HEK293 (cell line): ENCODE results near the gene CEND1.

Source experiments
- CTCF ChIA-PET: fragments of 350-600 bp; formaldehyde crosslinking; extraction: SDS; loops from one replicate; lab custom pipeline; 2021; ENCODE audit warnings: antibody characterized with exemption; lab: Yijun Ruan, JAX
- POLR2A ChIA-PET: fragments of 300-600 bp; formaldehyde crosslinking; extraction: SDS; loops from one replicate; lab custom pipeline; 2020; ENCODE audit warnings: antibody characterized with exemption, inconsistent platforms; lab: Yijun Ruan, JAX
- H3K27ac ChIP-seq: fragments of 200-500 bp; sonication (Bioruptor generic); 2 replicates; pipeline ENCODE4 v1.5.1; 2014; ENCODE audit warnings: low read depth, low read length, control low read depth, inconsistent platforms; ENCODE audit errors: extremely low read depth
- H3K36me3 ChIP-seq, 2 experiments: fragments of 200-500 bp in 1 of 2; sonication (Bioruptor generic) in 1 of 2; 1 replicate in 1 of 2; 2 replicates in 1 of 2; pipeline ENCODE4 v1.5.1; 2014 to 2017; ENCODE audit warnings: inconsistent platforms in 2 of 2, low read length in 2 of 2; ENCODE audit not compliant: control insufficient read depth in 2 of 2, insufficient read depth in 1 of 2
- H3K4me1 ChIP-seq: fragments of 200-500 bp; sonication (Bioruptor generic); 2 replicates; pipeline ENCODE4 v1.5.1; 2014; ENCODE audit warnings: mild to moderate bottlenecking, low read length, inconsistent platforms; ENCODE audit not compliant: control insufficient read depth, insufficient read depth
- H3K4me3 ChIP-seq: 2 replicates; pipeline ENCODE4 v1.5.1; 2011; ENCODE audit warnings: low read depth, mild to moderate bottlenecking, control low read depth, low read length, moderate library complexity
- H3K9me3 ChIP-seq: fragments of 200-500 bp; sonication (Bioruptor generic); 2 replicates; pipeline ENCODE4 v1.5.1; 2014; ENCODE audit warnings: low read depth, low read length, inconsistent platforms; ENCODE audit not compliant: control insufficient read depth, insufficient read depth
- BCL11B ChIP-seq: fragments of 450-650 bp; formaldehyde crosslinking; IDR thresholded peaks from 2 replicates; pipeline ENCODE4 v1.5.1; 2016; ENCODE audit warnings: low read depth, missing biosample characterization, missing genetic modification characterization
- EGR2 ChIP-seq: fragments of 450-650 bp; formaldehyde crosslinking; IDR thresholded peaks from 2 replicates; pipeline ENCODE4 v1.5.1; 2016; ENCODE audit warnings: low read depth, missing biosample characterization, missing genetic modification characterization
- GLI4 ChIP-seq: fragments of 450-650 bp; formaldehyde crosslinking; IDR thresholded peaks from 2 replicates; pipeline ENCODE4 v1.5.1; 2016; ENCODE audit warnings: missing biosample characterization, missing genetic modification characterization
- PRDM10 ChIP-seq: fragments of 450-650 bp; formaldehyde crosslinking; IDR thresholded peaks from 2 replicates; pipeline ENCODE4 v1.5.1; 2016; ENCODE audit warnings: missing biosample characterization, missing genetic modification characterization
- SP2 ChIP-seq: fragments of 450-650 bp; formaldehyde crosslinking; IDR thresholded peaks from 2 replicates; pipeline ENCODE4 v1.5.1; 2016; ENCODE audit warnings: missing biosample characterization, missing genetic modification characterization
- ZBTB44 ChIP-seq: fragments of 450-650 bp; IDR thresholded peaks from 2 replicates; pipeline ENCODE4 v1.5.1; 2018; ENCODE audit warnings: missing biosample characterization, mild to moderate bottlenecking, missing genetic modification characterization
- ZBTB48 ChIP-seq: fragments of 450-650 bp; formaldehyde crosslinking; IDR thresholded peaks from 2 replicates; pipeline ENCODE4 v1.5.1; 2016; ENCODE audit warnings: missing biosample characterization, missing genetic modification characterization
- ZBTB6 ChIP-seq: fragments of 450-650 bp; formaldehyde crosslinking; IDR thresholded peaks from 2 replicates; pipeline ENCODE4 v1.5.1; 2017; ENCODE audit warnings: missing biosample characterization, missing genetic modification characterization
- ZFP41 ChIP-seq: fragments of 450-650 bp; formaldehyde crosslinking; IDR thresholded peaks from 2 replicates; pipeline ENCODE4 v1.5.1; 2016; ENCODE audit warnings: missing biosample characterization, missing genetic modification characterization, borderline replicate concordance
- ZNF10 ChIP-seq: fragments of 450-650 bp; formaldehyde crosslinking; IDR thresholded peaks from 2 replicates; pipeline ENCODE4 v1.5.1; 2017; ENCODE audit warnings: missing biosample characterization, missing genetic modification characterization
- ZNF121 ChIP-seq: fragments of 450-650 bp; formaldehyde crosslinking; IDR thresholded peaks from 2 replicates; pipeline ENCODE4 v1.5.1; 2016; ENCODE audit warnings: missing biosample characterization, missing genetic modification characterization
- ZNF132 ChIP-seq: fragments of 450-650 bp; formaldehyde crosslinking; IDR thresholded peaks from 2 replicates; pipeline ENCODE4 v1.5.1; 2017; ENCODE audit warnings: missing biosample characterization, missing genetic modification characterization, borderline replicate concordance
- ZNF174 ChIP-seq: fragments of 450-650 bp; formaldehyde crosslinking; IDR thresholded peaks from 2 replicates; pipeline ENCODE4 v1.5.0; 2017; ENCODE audit warnings: missing biosample characterization, mild to moderate bottlenecking, missing genetic modification characterization
- ZNF175 ChIP-seq: fragments of 450-650 bp; formaldehyde crosslinking; IDR thresholded peaks from 2 replicates; pipeline ENCODE4 v1.5.1; 2016; ENCODE audit warnings: missing biosample characterization, missing genetic modification characterization
- ZNF19 ChIP-seq: fragments of 450-650 bp; formaldehyde crosslinking; IDR thresholded peaks from 2 replicates; pipeline ENCODE4; 2016; ENCODE audit warnings: missing biosample characterization, missing genetic modification characterization, low read depth
- ZNF350 ChIP-seq: fragments of 450-650 bp; formaldehyde crosslinking; IDR thresholded peaks from 2 replicates; pipeline ENCODE4 v1.5.0; 2017; ENCODE audit warnings: missing biosample characterization, mild to moderate bottlenecking, missing genetic modification characterization
- ZNF518A ChIP-seq: fragments of 450-650 bp; formaldehyde crosslinking; conservative IDR thresholded peaks from 2 replicates; pipeline ENCODE4 v1.5.1; 2016; ENCODE audit warnings: low read depth, missing biosample characterization, missing genetic modification characterization
- ZNF791 ChIP-seq: fragments of 450-650 bp; formaldehyde crosslinking; IDR thresholded peaks from 2 replicates; pipeline ENCODE4 v1.5.1; 2016; ENCODE audit warnings: missing biosample characterization, missing genetic modification characterization

Gene CEND1

GRCh38 chr11:821512-822371, 31.9 kb upstream of the CEND1 start:
- Histone ChIP-seq H3K27ac (no peak overlapping the region), H3K9me3 (no peaks in the 10 kb centered on the region), H3K4me3 (no peak overlapping the region), H3K4me1 (0 out of 2 replicates have a peak, but pooled peaks cover 3% of the 10 kb centered on the region), H3K36me3 (peaks cover 0 to 44% of the 10 kb centered on the region in 2 experiments; a peak in 2 of 3 replicates)
- CTCF ChIA-PET, result interaction anchor here (1.2 kb wide), 1 partner anchor 23 kb away, joined by 3 read pairs; no protein-coding TSS in a partner anchor
- POLR2A ChIA-PET, result interaction anchor here (0.5 to 11.4 kb wide), 4 partner anchors 12 to 45 kb away, joined by 4 to 202 read pairs (median 5); partner anchors contain the start of genes CD151, CRACR2B, GATD1 and RPLP2
- TF ChIP-seq ZNF350 (tag by site-specific recombination), result no peak
- no peak for TF ChIP-seq ZBTB6 (tag by site-specific recombination)
- no peak for TF ChIP-seq ZNF791
- TF ChIP-seq SP2 (tag by site-specific recombination), result 0 out of 2 replicates have a peak, but pooled peaks have one; percentile 13
- TF ChIP-seq ZBTB44, result no peak
- TF ChIP-seq ZFP41 (tag by site-specific recombination), result no peak
- TF ChIP-seq ZNF19 (tag by site-specific recombination), result no peak
- 0 out of 2 replicates have a peak, but pooled peaks have one; percentile 32 for TF ChIP-seq PRDM10 (tag by site-specific recombination)
- TF ChIP-seq EGR2 (tag by site-specific recombination), result peak; percentile 26; the same call in 1 of the 2 replicates
- no peak for TF ChIP-seq ZNF121 (tag by site-specific recombination)
- no peak for TF ChIP-seq ZNF174 (tag by site-specific recombination)

GRCh38 chr11:820655-821511, 31.0 kb upstream of the CEND1 start:
- TF ChIP-seq ZBTB48 (tag by site-specific recombination) (no peak), ZNF132 (no peak), ZNF175 (no peak), ZNF10 (no peak), SP2 (tag by site-specific recombination) (0 out of 2 replicates have a peak, but pooled peaks have one; percentile 9), BCL11B (tag by site-specific recombination) (no peak), ZNF518A (no peak), GLI4 (tag by site-specific recombination) (no peak)
- TF ChIP-seq, all 188 proteins: peak for 1
- 0 out of 2 replicates have a peak, but pooled peaks cover 3% of the 10 kb centered on the region for H3K4me1 ChIP-seq
- H3K4me3 ChIP-seq, result peak overlapping the region; percentile 94
- POLR2A ChIA-PET, result interaction anchor here (0.6 to 11.4 kb wide), 9 partner anchors 12 to 43 kb away, joined by 4 to 202 read pairs (median 13); partner anchors contain the start of genes CD151, CRACR2B, GATD1 and PIDD1
- H3K9me3 ChIP-seq, result no peaks in the 10 kb centered on the region
- H3K36me3 ChIP-seq, result peaks cover 0 to 47% of the 10 kb centered on the region in 2 experiments; a peak in 2 of 3 replicates
- no peak overlapping the region for H3K27ac ChIP-seq
- CTCF ChIA-PET, result interaction anchor here (0.5 to 2.1 kb wide), 3 partner anchors 20 to 24 kb away, joined by 3 to 5 read pairs (median 3); no protein-coding TSS in a partner anchor
